H1 (cell line): Measurements from ENCODE around the gene S100A14. TPM values are rescaled to one million over a fixed set of nuclear protein-coding genes. Genes with fewer than 3 reads are reported as not detected.

ENCODE experiments used
- CTCF ChIA-PET: fragments of 300-600 bp; sonication (Branson Sonifier 250); formaldehyde crosslinking; loops from one replicate; lab custom pipeline; 2021; ENCODE audit not compliant: partially characterized antibody; lab: Charles Lee
- POLR2A ChIA-PET: fragments of 300-600 bp; sonication (Branson Sonifier 250); formaldehyde crosslinking; loops from one replicate; lab custom pipeline; 2021; ENCODE audit warnings: inconsistent platforms; ENCODE audit not compliant: partially characterized antibody; lab: Charles Lee
- DNase-seq, 2 experiments: peaks; one replicate each; pipeline versions ENCODE4 v3.0.0 to v3.0.0-alpha.2; 2010 to 2022; ENCODE audit warnings: low spot score in 2 of 2, low read depth in 1 of 2, mixed read lengths in 1 of 2
- FAIRE-seq: peaks from 2 replicates; lab custom pipeline; 2011; peaks lifted over from hg19 to GRCh38; lab: Jason Lieb, UNC
- H2AFZ ChIP-seq: 2 replicates; pipeline ENCODE4 v1.8.1; 2012; ENCODE audit warnings: low read length, inconsistent platforms
- H2AK5ac ChIP-seq: 2 replicates; pipeline ENCODE4 v1.6.1; 2013; ENCODE audit warnings: low read depth, low read length
- H2BK120ac ChIP-seq: replicated peaks from 2 replicates; pipeline ENCODE3; 2013; ENCODE audit warnings: low read depth, low read length, inconsistent platforms
- H2BK12ac ChIP-seq: 2 replicates; pipeline ENCODE4 v1.6.1; 2013; ENCODE audit warnings: low read depth, low read length
- H2BK15ac ChIP-seq: 2 replicates; pipeline ENCODE4 v1.6.1; 2013; ENCODE audit warnings: low read length
- H2BK20ac ChIP-seq: 2 replicates; pipeline ENCODE4 v1.6.1; 2013; ENCODE audit warnings: low read length
- H2BK5ac ChIP-seq: 2 replicates; pipeline ENCODE4 v1.6.1; 2013; ENCODE audit warnings: low read depth, low read length
- H3K14ac ChIP-seq: 2 replicates; pipeline ENCODE4 v1.6.1; 2013; ENCODE audit warnings: inconsistent platforms; ENCODE audit not compliant: insufficient read length
- H3K18ac ChIP-seq: 2 replicates; pipeline ENCODE4 v1.6.1; 2013; ENCODE audit warnings: low read length; ENCODE audit errors: extremely low read depth
- H3K23ac ChIP-seq: 2 replicates; pipeline ENCODE4 v1.6.1; 2013; ENCODE audit warnings: inconsistent platforms; ENCODE audit not compliant: insufficient read length
- H3K23me2 ChIP-seq: 2 replicates; pipeline ENCODE4 v1.6.1; 2013; ENCODE audit warnings: low read depth, low read length
- H3K27ac ChIP-seq: 2 replicates; pipeline ENCODE4 v1.6.1; 2011; ENCODE audit warnings: low read depth, low read length, inconsistent platforms
- H3K27me3 ChIP-seq, 4 experiments: replicated peaks in 1 of 4; 1 replicate in 1 of 4; 2 replicates in 3 of 4; pipeline versions ENCODE4 v1.6.1 to v1.8.1; 2011 to 2013; ENCODE audit warnings: low read length in 3 of 4, mild to moderate bottlenecking in 3 of 4, inconsistent platforms in 2 of 4, mixed read lengths in 2 of 4, moderate library complexity in 1 of 4; ENCODE audit not compliant: control insufficient read depth in 3 of 4, insufficient read depth in 3 of 4; ENCODE audit errors: extremely low read depth in 1 of 4
- H3K36me3 ChIP-seq, 4 experiments: 2 replicates each; pipeline versions ENCODE4 v1.6.1 to v1.8.1; 2011 to 2013; ENCODE audit warnings: mild to moderate bottlenecking in 4 of 4, low read length in 3 of 4, moderate library complexity in 2 of 4, control low read depth in 1 of 4, inconsistent platforms in 1 of 4; ENCODE audit not compliant: insufficient read depth in 4 of 4, control insufficient read depth in 2 of 4
- H3K4ac ChIP-seq: replicated peaks from 2 replicates; pipeline ENCODE3; 2013; ENCODE audit warnings: low read length, low read depth, mixed read lengths, inconsistent platforms; ENCODE audit not compliant: insufficient read length
- H3K4me1 ChIP-seq, 4 experiments: replicated peaks in 1 of 4; 1 replicate in 1 of 4; 2 replicates in 3 of 4; pipeline versions ENCODE4 v1.6.1 to v1.8.1; 2011 to 2013; ENCODE audit warnings: low read length in 3 of 4, inconsistent platforms in 2 of 4, mixed read lengths in 1 of 4; ENCODE audit not compliant: insufficient read depth in 4 of 4, control insufficient read depth in 3 of 4
- H3K4me2 ChIP-seq, 2 experiments: 2 replicates each; pipeline versions ENCODE4 v1.6.1 to v1.8.1; 2011 to 2013; ENCODE audit warnings: low read depth in 2 of 2, low read length in 2 of 2, control low read depth in 1 of 2, inconsistent platforms in 1 of 2, mild to moderate bottlenecking in 1 of 2; ENCODE audit not compliant: insufficient read depth in 1 of 2
- H3K4me3 ChIP-seq, 4 experiments: fragments of 200-600, 300-600 bp in 1 of 4; sonication (generic), shearing (Covaris generic), sonication (Bioruptor Twin) in 1 of 4; 2 replicates each; pipeline versions ENCODE4 v1.5.1 to v1.8.1; 2011 to 2016; ENCODE audit warnings: low read length in 4 of 4, low read depth in 3 of 4, control low read depth in 2 of 4, inconsistent platforms in 2 of 4, mild to moderate bottlenecking in 2 of 4, mixed read lengths in 1 of 4, moderate library complexity in 1 of 4; ENCODE audit not compliant: insufficient read depth in 2 of 4; ENCODE audit errors: extremely low read depth in 1 of 4
- H3K56ac ChIP-seq: replicated peaks from 2 replicates; pipeline ENCODE3; 2013; ENCODE audit warnings: low read depth, mild to moderate bottlenecking, mixed read lengths, low read length, inconsistent platforms; ENCODE audit not compliant: insufficient read length
- H3K79me1 ChIP-seq: 2 replicates; pipeline ENCODE4 v1.6.1; 2013; ENCODE audit warnings: low read depth, low read length, control low read depth
- H3K79me2 ChIP-seq, 2 experiments: 2 replicates each; pipeline versions ENCODE4 v1.6.1 to v1.8.1; 2012 to 2013; ENCODE audit warnings: low read length in 2 of 2, mild to moderate bottlenecking in 2 of 2, inconsistent platforms in 1 of 2; ENCODE audit not compliant: insufficient read depth in 2 of 2, control insufficient read depth in 1 of 2
- H3K9ac ChIP-seq, 4 experiments: replicated peaks in 1 of 4; 1 replicate in 1 of 4; 2 replicates in 3 of 4; pipeline versions ENCODE4 v1.6.1 to v1.8.1; 2011 to 2013; ENCODE audit warnings: low read depth in 3 of 4, low read length in 3 of 4, control low read depth in 2 of 4, mild to moderate bottlenecking in 2 of 4, moderate library complexity in 2 of 4, inconsistent platforms in 1 of 4; ENCODE audit errors: extremely low read depth in 1 of 4
- H3K9me3 ChIP-seq, 2 experiments: 2 replicates each; pipeline versions ENCODE4 v1.6.1 to v1.8.1; 2012 to 2013; ENCODE audit warnings: mild to moderate bottlenecking in 2 of 2, moderate library complexity in 2 of 2, control low read depth in 1 of 2, inconsistent platforms in 1 of 2, low read depth in 1 of 2, low read length in 1 of 2, mixed read lengths in 1 of 2; ENCODE audit not compliant: insufficient read depth in 2 of 2
- H4K20me1 ChIP-seq, 2 experiments: replicated peaks in 1 of 2; 2 replicates each; pipeline versions ENCODE3 to v1.8.1; 2011 to 2013; ENCODE audit warnings: inconsistent platforms in 2 of 2, low read length in 2 of 2, mild to moderate bottlenecking in 1 of 2; ENCODE audit not compliant: insufficient read depth in 2 of 2, control insufficient read depth in 1 of 2
- H4K5ac ChIP-seq: 2 replicates; pipeline ENCODE4 v1.6.1; 2013; ENCODE audit warnings: low read length, low read depth, mixed read lengths, inconsistent platforms; ENCODE audit not compliant: insufficient read length
- H4K8ac ChIP-seq: 2 replicates; pipeline ENCODE4 v1.8.0; 2013; ENCODE audit warnings: mild to moderate bottlenecking, moderate library complexity, low read length, inconsistent platforms; ENCODE audit not compliant: insufficient read depth; ENCODE audit errors: extremely low read depth
- H4K91ac ChIP-seq: replicated peaks from 2 replicates; pipeline ENCODE3; 2013; ENCODE audit warnings: low read length, mixed read lengths, inconsistent platforms; ENCODE audit not compliant: insufficient read length
- MAFK ChIP-seq: IDR thresholded peaks from 2 replicates; pipeline ENCODE4 v1.6.1; 2012; ENCODE audit warnings: low read depth, mild to moderate bottlenecking, improper control_type of control experiment, low read length
- SAP30 ChIP-seq: fragments of 300-600 bp; sonication (generic); IDR thresholded peaks from 2 replicates; pipeline ENCODE4 v1.7.1; 2012; ENCODE audit warnings: low read length, moderate library complexity, mild to moderate bottlenecking, inconsistent platforms; ENCODE audit not compliant: insufficient read depth, insufficient replicate concordance
- ZNF274 ChIP-seq: IDR thresholded peaks from 2 replicates; pipeline ENCODE4 v1.7.0; 2012; ENCODE audit warnings: low read length, borderline replicate concordance; ENCODE audit errors: extremely low read depth
- WGBS, 2 experiments: shearing (Covaris generic) in 1 of 2; methylation state at CpG; one replicate each; pipeline versions ENCODE4 v1.1.6 to v1.1.7; 2013 to 2015; ENCODE audit warnings: low lambda C conversion rate in 2 of 2, mixed read lengths in 2 of 2, inconsistent platforms in 1 of 2, low coverage in 1 of 2, missing lambda C conversion rate in 1 of 2; ENCODE audit not compliant: insufficient replicate concordance in 2 of 2, insufficient coverage in 1 of 2, insufficient read length in 1 of 2; ENCODE audit errors: extremely low coverage in 1 of 2, missing lambda C conversion rate in 1 of 2; 5-methylcytosine and 5-hydroxymethylcytosine counted together
- polyA plus RNA-seq, 7 experiments: library from polyadenylated mRNA; depleted of rRNA in 3 of 7; stranded (reverse) in 5 of 7; unstranded in 2 of 7; fragments of >200 nt in 5 of 7; fragments of 200-250 nt in 2 of 7; gene quantifications; 1 replicate in 5 of 7; 2 replicates in 1 of 7; 4 replicates in 1 of 7; pipeline versions ENCODE4 v1.2.1 to v1.2.3, GENCODE V29; 2011 to 2013; ENCODE audit warnings: missing spikeins in 2 of 7, mixed read lengths in 2 of 7
- total RNA-seq: library from RNA; stranded (reverse); fragmentation: NEBNext Ultra II Directional; extraction: Animal tissue kit (Norgen Biotek cat#: 25700); gene quantifications from 2 replicates; pipeline ENCODE4 v1.2.1, GENCODE V29; 2021

The S100A14 gene
- total and polyA plus RNA-seq, 2 of the 8 experiments (the other 6 are each of a cell fraction or from before 2014, with no cell fraction given) = 1.4 to 5.3 TPM

GRCh38 chr1:153577138-153577537 is 39.0 kb downstream of the S100A14 start:
- no peak overlapping the region for H3K4me3 ChIP-seq
- ChIA-PET CTCF (interaction anchor here (0.6 to 4.2 kb wide), 12 partner anchors 8 to 223 kb away, joined by 3 to 64 read pairs (median 6); partner anchors contain the start of genes S100A1, S100A13, S100A14 and S100A16), POLR2A (interaction anchor here (1.1 to 3.6 kb wide), 3 partner anchors 9 to 50 kb away, joined by 4 to 20 read pairs (median 5); partner anchors contain the start of genes S100A13 and S100A16)
- H3K79me1 ChIP-seq = no peaks in the 10 kb centered on the region
- no peaks in the 10 kb centered on the region for H4K20me1 ChIP-seq
- no peak overlapping the region for H3K56ac ChIP-seq
- FAIRE-seq = no peak
- H3K23ac ChIP-seq = no peak overlapping the region
- no peak overlapping the region for H2BK15ac ChIP-seq
- no peak overlapping the region for H4K8ac ChIP-seq
- no peak overlapping the region for H2AK5ac ChIP-seq
- no peaks in the 10 kb centered on the region; the same call in 1 of the 2 replicates for H3K23me2 ChIP-seq
- H3K18ac ChIP-seq = no peak overlapping the region
- H3K27ac ChIP-seq = no peak overlapping the region
- WGBS, 2 experiments = 80% methylated on average over 4 of the region's 4 CpGs; no CpG with 5 or more reads in 1 of the 2 experiments
- H3K9ac ChIP-seq = no peak overlapping the region
- H4K5ac ChIP-seq = no peak overlapping the region
- H3K4me2 ChIP-seq = no peak overlapping the region
- no peak overlapping the region for H3K14ac ChIP-seq
- H3K36me3 ChIP-seq = no peaks in the 10 kb centered on the region
- no peak overlapping the region for H2BK5ac ChIP-seq
- H2BK12ac ChIP-seq = no peak overlapping the region
- H3K4ac ChIP-seq = no peak overlapping the region
- no peak overlapping the region for H4K91ac ChIP-seq
- DNase-seq = no peak
- H3K79me2 ChIP-seq = no peaks in the 10 kb centered on the region
- peaks cover 0 to 10% of the 10 kb centered on the region in 2 experiments; a peak in 1 of 4 replicates for H3K9me3 ChIP-seq
- no peak overlapping the region for H2AFZ ChIP-seq
- H2BK120ac ChIP-seq = no peak overlapping the region
- no peak overlapping the region for H2BK20ac ChIP-seq
- H3K27me3 ChIP-seq = no peaks in the 10 kb centered on the region
- H3K4me1 ChIP-seq = peaks cover 0 to 3% (median 0%) of the 10 kb centered on the region in 4 experiments; a peak in 2 of 7 replicates
- no peak for TF ChIP-seq SAP30
- TF ChIP-seq MAFK = no peak
- no peak for TF ChIP-seq ZNF274
